OCI-LY1 (cell line): Measurements from ENCODE around the gene BICD2.

Source experiments
- H2AFZ ChIP-seq: fragments of 200-600 bp; sonication (generic), shearing (Covaris generic); 2 replicates; pipeline ENCODE4 v1.6.0; 2014; ENCODE audit warnings: antibody characterized with exemption, mild to moderate bottlenecking, low read length
- H3F3A ChIP-seq: fragments of 200-600 bp; sonication (generic), shearing (Covaris generic); 2 replicates; pipeline ENCODE4 v1.6.0; 2014; ENCODE audit warnings: mild to moderate bottlenecking, antibody characterized with exemption, low read length, moderate library complexity; ENCODE audit not compliant: insufficient read depth
- H3K27ac ChIP-seq: fragments of 200-600 bp; sonication (generic); 2 replicates; pipeline ENCODE4 v1.5.1; 2014; ENCODE audit warnings: low read length, mixed run types, mild to moderate bottlenecking, low read depth; ENCODE audit not compliant: poor library complexity, severe bottlenecking
- H3K27me3 ChIP-seq: fragments of 200-600 bp; sonication (generic); 2 replicates; pipeline ENCODE4 v1.6.0; 2014; ENCODE audit warnings: antibody characterized with exemption, mild to moderate bottlenecking, low read length, moderate library complexity; ENCODE audit not compliant: insufficient read depth
- H3K36me3 ChIP-seq: fragments of 200-600 bp; sonication (generic); 2 replicates; pipeline ENCODE4 v1.6.1; 2014; ENCODE audit warnings: mild to moderate bottlenecking, antibody characterized with exemption, low read length, moderate library complexity, mixed read lengths; ENCODE audit not compliant: insufficient read depth
- H3K4me1 ChIP-seq: fragments of 200-600 bp; sonication (generic); 2 replicates; pipeline ENCODE4 v1.5.1; 2014; ENCODE audit warnings: mild to moderate bottlenecking, low read length, moderate library complexity; ENCODE audit not compliant: insufficient read depth, severe bottlenecking
- H3K4me2 ChIP-seq: fragments of 200-600 bp; sonication (generic), shearing (Covaris generic); 2 replicates; pipeline ENCODE4 v1.6.1; 2014; ENCODE audit warnings: low read length
- H3K4me3 ChIP-seq: fragments of 200-600 bp; sonication (generic); 2 replicates; pipeline ENCODE4 v1.5.1; 2014; ENCODE audit warnings: low read length, low read depth, mild to moderate bottlenecking, mixed read lengths; ENCODE audit not compliant: poor library complexity, severe bottlenecking
- H3K79me2 ChIP-seq: fragments of 200-600 bp; shearing (Covaris generic); 2 replicates; pipeline ENCODE4 v1.6.1; 2016; ENCODE audit warnings: mixed run types, low read length, mixed read lengths; ENCODE audit not compliant: insufficient read depth
- H3K9ac ChIP-seq: fragments of 200-600 bp; sonication (generic), shearing (Covaris generic); 2 replicates; pipeline ENCODE4 v1.6.1; 2014; ENCODE audit warnings: mild to moderate bottlenecking, low read length, mixed read lengths
- H3K9me2 ChIP-seq: fragments of 200-600 bp; sonication (generic), shearing (Covaris generic); 2 replicates; pipeline ENCODE4 v1.6.1; 2014; ENCODE audit warnings: low read depth, mild to moderate bottlenecking, low read length, mixed read lengths
- H3K9me3 ChIP-seq: fragments of 200-600 bp; shearing (Covaris generic); 2 replicates; pipeline ENCODE4 v1.6.1; 2014; ENCODE audit warnings: low read length, mixed read lengths
- H4K20me1 ChIP-seq: fragments of 200-600 bp; sonication (generic), shearing (Covaris generic); 2 replicates; pipeline ENCODE4 v1.6.0; 2016; ENCODE audit warnings: mild to moderate bottlenecking, low read length; ENCODE audit not compliant: insufficient read depth
- CTCF ChIP-seq: fragments of 200-600 bp; sonication (generic), shearing (Covaris generic); IDR thresholded peaks from 2 replicates; pipeline ENCODE4 v1.5.1; 2017; ENCODE audit warnings: mild to moderate bottlenecking, antibody characterized with exemption, low read length, moderate library complexity, mixed read lengths
- EZH2 ChIP-seq: fragments of 200-600 bp; sonication (generic), shearing (Covaris generic); IDR thresholded peaks from 2 replicates; pipeline ENCODE4 v1.8.0; 2017; ENCODE audit warnings: borderline replicate concordance, mixed run types, mild to moderate bottlenecking, antibody characterized with exemption, low read length, moderate library complexity, mixed read lengths

The BICD2 gene

GRCh38 chr9:92781899-92782298 is 17.3 kb upstream of the BICD2 start:
- H3K9ac ChIP-seq, result no peak overlapping the region
- no peaks in the 10 kb centered on the region; the same call in 1 of the 2 replicates for H3K36me3 ChIP-seq
- H3K4me2 ChIP-seq, result no peak overlapping the region
- H3K79me2 ChIP-seq, result no peaks in the 10 kb centered on the region
- H3F3A ChIP-seq, result no peaks in the 10 kb centered on the region
- no peaks in the 10 kb centered on the region for H3K27me3 ChIP-seq
- no peak overlapping the region for H2AFZ ChIP-seq
- H3K9me3 ChIP-seq, result peaks cover 13% of the 10 kb centered on the region
- TF ChIP-seq EZH2, result no peak
- TF ChIP-seq CTCF, result no peak
- H3K4me3 ChIP-seq, result no peak overlapping the region
- H3K9me2 ChIP-seq, result no peaks in the 10 kb centered on the region
- H3K4me1 ChIP-seq, result no peaks in the 10 kb centered on the region
- no peak overlapping the region for H3K27ac ChIP-seq
- H4K20me1 ChIP-seq, result no peaks in the 10 kb centered on the region

GRCh38 chr9:92780206-92780605 is 15.6 kb upstream of the BICD2 start:
- H3K27me3 ChIP-seq, result no peaks in the 10 kb centered on the region
- no peak for TF ChIP-seq CTCF
- TF ChIP-seq EZH2, result no peak

GRCh38 chr9:92775466-92775865 is 10.8 kb upstream of the BICD2 start:
- H4K20me1 ChIP-seq, result no peaks in the 10 kb centered on the region
- H3K4me1 ChIP-seq, result peaks cover 7% of the 10 kb centered on the region
- H3K27me3 ChIP-seq, result no peaks in the 10 kb centered on the region
- no peak overlapping the region for H3K9ac ChIP-seq
- H3K79me2 ChIP-seq, result no peaks in the 10 kb centered on the region
- H3K9me3 ChIP-seq, result peaks cover 8% of the 10 kb centered on the region
- H3K36me3 ChIP-seq, result no peaks in the 10 kb centered on the region; the same call in 1 of the 2 replicates
- no peak for TF ChIP-seq CTCF
- TF ChIP-seq EZH2, result no peak
- no peak overlapping the region for H3K4me2 ChIP-seq
- H3K9me2 ChIP-seq, result no peaks in the 10 kb centered on the region
- no peak overlapping the region for H3K27ac ChIP-seq
- H3F3A ChIP-seq, result no peaks in the 10 kb centered on the region
- no peak overlapping the region for H2AFZ ChIP-seq
- H3K4me3 ChIP-seq, result no peak overlapping the region

More at GRCh38 chr9:92780206-92780605, 15.6 kb upstream of the BICD2 start:
- Histone ChIP-seq H3K27ac (no peak overlapping the region), H3K9ac (no peak overlapping the region), H3K9me3 (peaks cover 13% of the 10 kb centered on the region), H4K20me1 (no peaks in the 10 kb centered on the region), H3K9me2 (no peaks in the 10 kb centered on the region), H3K36me3 (no peaks in the 10 kb centered on the region; the same call in 1 of the 2 replicates), H3K4me3 (no peak overlapping the region), H2AFZ (no peak overlapping the region), H3K79me2 (no peaks in the 10 kb centered on the region), H3F3A (no peaks in the 10 kb centered on the region), H3K4me2 (no peak overlapping the region), H3K4me1 (no peaks in the 10 kb centered on the region)
